Stimulated activated CD8-positive, alpha-beta memory T cell treated with anti-CD3 and anti-CD28 coated beads, Interleukin-15, amount 100 ng/mL, for 48 hours (primary cell): Measurements from ENCODE around the gene TMEM121.
"Not testable (repeated sequence)": the region's sequence is repeated elsewhere in the genome, so short reads cannot be mapped to it uniquely, and the experiment has no call there.

Source experiments
- DNase-seq, 2 donors: peaks; one replicate each; pipeline ENCODE4 v3.0.0-alpha.2; 2020; ENCODE audit warnings: low read depth in 2 of 2

TMEM121 gene

GRCh38 chr14:105547072-105547471, 20.7 kb downstream of the TMEM121 start:
- DNase-seq: not testable (repeated sequence)

- no peak for DNase-seq
Measured at GRCh38 chr14:105547741-105548169, 21.4 kb downstream of the TMEM121 start.

GRCh38 chr14:105549481-105549880, 23.1 kb downstream of the TMEM121 start:
- no peak for DNase-seq

GRCh38 chr14:105554022-105554421, 27.6 kb downstream of the TMEM121 start:
- no peak for DNase-seq

GRCh38 chr14:105554523-105554922, 28.1 kb downstream of the TMEM121 start:
- no peak for DNase-seq

- DNase-seq: not testable (repeated sequence)
Measured at GRCh38 chr14:105557671-105558070, 31.3 kb downstream of the TMEM121 start.

GRCh38 chr14:105558449-105559154, 32.2 kb downstream of the TMEM121 start:
- DNase-seq: not testable (repeated sequence)

- DNase-seq: not testable (repeated sequence)
Measured at GRCh38 chr14:105559384-105560047, 33.1 kb downstream of the TMEM121 start.

GRCh38 chr14:105560048-105560669, 33.8 kb downstream of the TMEM121 start:
- not testable (repeated sequence) for DNase-seq

- not testable (repeated sequence) for DNase-seq
Measured at GRCh38 chr14:105561345-105561744, 35.0 kb downstream of the TMEM121 start.

GRCh38 chr14:105562713-105563346, 36.4 kb downstream of the TMEM121 start:
- DNase-seq: no peak

- no peak for DNase-seq
Measured at GRCh38 chr14:105563347-105563737, 37.0 kb downstream of the TMEM121 start.

- DNase-seq: not testable (repeated sequence)
Measured at GRCh38 chr14:105564536-105564935, 38.2 kb downstream of the TMEM121 start.

- not testable (repeated sequence) for DNase-seq
Measured at GRCh38 chr14:105565185-105565919, 39.0 kb downstream of the TMEM121 start.

- not testable (repeated sequence) for DNase-seq
Measured at GRCh38 chr14:105566248-105567163, 40.1 kb downstream of the TMEM121 start.

- DNase-seq: not testable (repeated sequence)
Measured at GRCh38 chr14:105567164-105568103, 41.1 kb downstream of the TMEM121 start.

GRCh38 chr14:105568140-105568843, 41.9 kb downstream of the TMEM121 start:
- not testable (repeated sequence) for DNase-seq
